Nephron (organoid): ENCODE data around the gene ASXL1.

Source experiments
- H3K27ac Mint-ChIP-seq, 3 experiments: 2 replicates each; pipeline ENCODE4 v1.8.0; 2020; ENCODE audit warnings: mixed read lengths in 3 of 3, mild to moderate bottlenecking in 2 of 3, moderate library complexity in 1 of 3
- H3K27me3 Mint-ChIP-seq: 2 replicates; pipeline ENCODE4 v1.8.0; 2021; ENCODE audit warnings: low read depth, mild to moderate bottlenecking, moderate library complexity, mixed read lengths
- H3K36me3 Mint-ChIP-seq: 2 replicates; pipeline ENCODE4 v1.8.0; 2020; ENCODE audit warnings: low read depth, mixed read lengths
- H3K4me1 Mint-ChIP-seq: 2 replicates; pipeline ENCODE4 v1.8.0; 2020; ENCODE audit warnings: mixed read lengths
- H3K4me3 Mint-ChIP-seq, 3 experiments: 2 replicates each; pipeline ENCODE4 v1.8.0; 2020; ENCODE audit warnings: mild to moderate bottlenecking in 3 of 3, mixed read lengths in 3 of 3, moderate library complexity in 2 of 3
- H3K9me3 Mint-ChIP-seq: 2 replicates; pipeline ENCODE4 v1.8.0; 2020; ENCODE audit warnings: mixed read lengths
- CTCF ChIP-seq, 3 experiments: fragments of 200-600 bp; sonication (generic); IDR thresholded peaks; one replicate each; pipeline ENCODE4 v1.5.0; 2021; ENCODE audit warnings: antibody characterized with exemption in 3 of 3; ENCODE audit not compliant: unreplicated experiment in 3 of 3

The ASXL1 gene

GRCh38 chr20:32411955-32412706 is 54.0 kb downstream of the ASXL1 start:
- H3K4me3 Mint-ChIP-seq: no peak overlapping the region
- TF ChIP-seq CTCF (IDR thresholded peaks at IDR 0.05; ENCODE audit: unreplicated experiment in 3 of 3): no peak
- no peaks in the 10 kb centered on the region for H3K27me3 Mint-ChIP-seq
- peaks cover 17% of the 10 kb centered on the region for H3K4me1 Mint-ChIP-seq
- peaks cover 22% of the 10 kb centered on the region for H3K36me3 Mint-ChIP-seq
- H3K9me3 Mint-ChIP-seq: no peaks in the 10 kb centered on the region
- H3K27ac Mint-ChIP-seq: no peak overlapping the region

- no peaks in the 10 kb centered on the region for H3K9me3 Mint-ChIP-seq
Observed at GRCh38 chr20:32415494-32415893, 57.4 kb downstream of the ASXL1 start.

GRCh38 chr20:32416206-32416605 is 58.1 kb downstream of the ASXL1 start:
- Mint-ChIP-seq H3K9me3 (no peaks in the 10 kb centered on the region), H3K36me3 (peaks cover 17% of the 10 kb centered on the region), H3K4me3 (no peak overlapping the region), H3K27me3 (no peaks in the 10 kb centered on the region), H3K27ac (peak overlapping the region in 1 of 3 experiments; percentile 12), H3K4me1 (peaks cover 17% of the 10 kb centered on the region)
- TF ChIP-seq CTCF (IDR thresholded peaks at IDR 0.05; ENCODE audit: unreplicated experiment in 3 of 3): no peak

More at GRCh38 chr20:32415494-32415893, 57.4 kb downstream of the ASXL1 start:
- peak overlapping the region in 2 of 3 experiments; percentile 28 to 60 for H3K27ac Mint-ChIP-seq
- peaks cover 14% of the 10 kb centered on the region for H3K36me3 Mint-ChIP-seq
- H3K4me1 Mint-ChIP-seq: peaks cover 17% of the 10 kb centered on the region
- H3K27me3 Mint-ChIP-seq: no peaks in the 10 kb centered on the region
- TF ChIP-seq CTCF (IDR thresholded peaks at IDR 0.05; ENCODE audit: unreplicated experiment in 3 of 3): no peak
- no peak overlapping the region for H3K4me3 Mint-ChIP-seq

- no peaks in the 10 kb centered on the region for H3K9me3 Mint-ChIP-seq
Observed at GRCh38 chr20:32418376-32418775, 60.2 kb downstream of the ASXL1 start.

GRCh38 chr20:32421290-32421689 is 63.2 kb downstream of the ASXL1 start:
- no peak for TF ChIP-seq CTCF (IDR thresholded peaks at IDR 0.05; ENCODE audit: unreplicated experiment in 3 of 3)
- Mint-ChIP-seq H3K27ac (no peak overlapping the region), H3K4me3 (no peak overlapping the region), H3K36me3 (peaks cover 30% of the 10 kb centered on the region), H3K27me3 (no peaks in the 10 kb centered on the region), H3K4me1 (no peaks in the 10 kb centered on the region), H3K9me3 (no peaks in the 10 kb centered on the region)

More at GRCh38 chr20:32418376-32418775, 60.2 kb downstream of the ASXL1 start:
- Mint-ChIP-seq H3K27me3 (no peaks in the 10 kb centered on the region), H3K36me3 (peaks cover 21% of the 10 kb centered on the region), H3K27ac (no peak overlapping the region), H3K4me1 (peaks cover 17% of the 10 kb centered on the region), H3K4me3 (no peak overlapping the region)
- TF ChIP-seq CTCF (IDR thresholded peaks at IDR 0.05; ENCODE audit: unreplicated experiment in 3 of 3): no peak

GRCh38 chr20:32427996-32428395 is 69.9 kb downstream of the ASXL1 start:
- no peak overlapping the region for H3K4me3 Mint-ChIP-seq
- H3K4me1 Mint-ChIP-seq: no peaks in the 10 kb centered on the region
- H3K27me3 Mint-ChIP-seq: no peaks in the 10 kb centered on the region
- peak overlapping the region in 1 of 3 experiments; percentile 32 for H3K27ac Mint-ChIP-seq
- H3K9me3 Mint-ChIP-seq: no peaks in the 10 kb centered on the region
- TF ChIP-seq CTCF (IDR thresholded peaks at IDR 0.05; ENCODE audit: unreplicated experiment in 3 of 3): no peak
- H3K36me3 Mint-ChIP-seq: peaks cover 62% of the 10 kb centered on the region
